Effector CD4-positive, alpha-beta T cell (primary cell): Measurements from ENCODE around the gene ZDHHC8.

Experiments used
- DNase-seq: peaks from one replicate; pipeline ENCODE4 v3.0.0-alpha.2; 2020

The ZDHHC8 gene

DNA sequence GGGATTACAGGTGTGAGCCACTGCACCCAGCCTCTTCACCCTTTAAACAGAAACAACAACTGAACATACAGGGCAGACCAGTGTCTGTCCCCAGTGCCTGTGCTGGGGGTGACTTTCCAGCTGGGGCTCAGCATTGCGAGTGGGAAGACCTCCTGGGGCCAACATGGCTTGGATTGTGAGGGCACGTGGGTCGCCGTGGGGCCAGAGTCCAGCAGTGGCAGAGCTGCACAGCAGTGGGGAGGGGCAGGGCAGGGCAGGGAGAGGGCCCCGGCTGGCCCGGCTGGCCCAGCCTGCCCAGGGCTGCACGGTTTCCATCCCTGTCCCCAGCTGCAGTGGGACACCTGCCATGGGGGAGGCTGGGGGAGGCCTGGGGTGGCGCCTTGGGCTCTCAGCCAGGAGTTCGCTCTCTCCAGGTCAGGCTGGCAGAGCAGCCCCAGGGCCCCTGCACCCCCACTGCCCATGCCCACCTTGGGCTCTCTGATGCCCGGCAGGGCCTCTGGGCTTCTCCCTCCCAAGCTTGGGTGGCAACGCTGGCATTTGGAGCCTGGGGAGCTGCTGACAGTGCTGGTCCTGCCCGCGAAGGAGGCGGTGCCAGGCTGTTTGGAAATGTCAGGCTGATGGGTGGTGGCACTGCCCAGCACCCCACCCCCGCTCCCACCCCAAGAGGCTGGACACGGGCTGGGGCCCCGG lies 49.7 kb downstream of the ZDHHC8 start:
- DNase-seq: no peak

DNA sequence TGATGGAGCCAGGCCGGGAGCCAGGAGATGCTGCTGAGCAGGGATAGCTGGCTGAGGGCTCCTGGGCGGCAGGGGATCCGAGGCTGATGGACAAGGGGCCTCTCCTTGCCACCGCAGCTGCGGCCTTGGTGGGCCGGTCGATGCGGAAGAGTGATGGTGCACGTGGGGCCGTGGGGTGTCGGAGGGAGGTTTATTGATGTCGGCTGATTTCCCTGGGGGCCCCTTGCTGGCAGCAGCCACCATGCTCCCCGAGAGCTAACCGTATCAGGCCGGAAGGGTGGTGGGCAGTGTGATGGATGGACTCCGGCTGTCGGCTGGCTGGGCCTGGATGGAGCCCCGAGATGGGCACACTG lies 50.3 kb downstream of the ZDHHC8 start:
- no peak for DNase-seq

DNA sequence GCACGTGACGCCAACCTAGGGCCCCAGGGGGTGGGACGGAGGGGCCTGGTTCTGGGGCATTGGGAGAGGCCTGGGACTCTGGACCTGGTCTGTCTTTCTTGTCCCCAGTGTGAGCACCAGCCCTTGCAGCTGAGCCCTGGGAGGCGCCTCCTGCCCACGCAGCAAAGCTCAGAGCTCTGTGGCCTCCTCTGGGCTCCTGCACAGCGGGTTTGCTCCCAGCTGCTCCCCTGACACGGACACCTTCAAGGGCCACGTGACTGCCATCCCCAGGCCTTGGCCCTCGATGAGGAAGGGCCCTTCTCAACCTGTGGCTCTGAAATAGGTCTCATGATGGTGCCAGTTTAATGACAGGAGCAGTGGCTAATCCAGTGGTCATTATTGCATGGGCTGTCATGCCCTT lies 50.8 kb downstream of the ZDHHC8 start:
- DNase-seq: no peak

DNA sequence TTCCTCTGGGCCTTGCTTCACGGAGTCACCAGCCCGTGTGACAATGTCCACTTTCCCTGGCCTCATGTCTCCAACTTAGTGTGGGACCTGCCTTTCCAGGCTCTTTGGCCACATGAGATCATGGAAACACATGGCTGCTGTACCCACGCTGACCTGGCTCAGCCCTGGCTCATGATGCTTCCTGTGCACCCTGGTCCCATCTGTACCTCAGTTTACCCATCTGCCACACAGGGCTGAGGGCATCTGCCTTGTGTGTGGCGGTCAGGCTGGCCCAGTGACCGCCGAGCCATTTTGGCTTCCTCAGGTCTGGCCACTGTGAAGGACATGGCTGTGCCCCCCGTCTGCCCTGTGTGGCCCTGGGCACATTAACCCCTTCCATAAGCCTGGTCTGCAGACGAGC lies 51.5 kb downstream of the ZDHHC8 start:
- no peak for DNase-seq

DNA sequence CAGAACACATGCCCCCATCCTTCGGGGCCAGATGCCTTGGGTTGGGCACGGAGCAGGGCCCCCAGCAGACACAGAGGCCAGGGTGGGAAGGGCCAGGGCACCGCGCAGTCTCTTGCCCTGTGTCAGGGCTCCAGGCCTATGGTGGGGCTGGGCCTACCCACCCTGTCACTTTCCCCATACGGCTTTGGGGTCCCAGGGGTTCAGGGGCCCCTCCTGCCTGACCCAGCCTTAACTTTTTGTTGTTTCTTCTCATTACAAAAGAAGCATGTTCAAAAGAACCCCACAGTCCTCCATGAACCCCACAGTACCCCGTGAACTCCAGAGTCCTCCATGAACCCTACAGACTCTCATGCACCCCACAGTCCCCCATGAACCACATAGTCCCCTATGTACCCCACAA lies 52.2 kb downstream of the ZDHHC8 start:
- DNase-seq: no peak

DNA sequence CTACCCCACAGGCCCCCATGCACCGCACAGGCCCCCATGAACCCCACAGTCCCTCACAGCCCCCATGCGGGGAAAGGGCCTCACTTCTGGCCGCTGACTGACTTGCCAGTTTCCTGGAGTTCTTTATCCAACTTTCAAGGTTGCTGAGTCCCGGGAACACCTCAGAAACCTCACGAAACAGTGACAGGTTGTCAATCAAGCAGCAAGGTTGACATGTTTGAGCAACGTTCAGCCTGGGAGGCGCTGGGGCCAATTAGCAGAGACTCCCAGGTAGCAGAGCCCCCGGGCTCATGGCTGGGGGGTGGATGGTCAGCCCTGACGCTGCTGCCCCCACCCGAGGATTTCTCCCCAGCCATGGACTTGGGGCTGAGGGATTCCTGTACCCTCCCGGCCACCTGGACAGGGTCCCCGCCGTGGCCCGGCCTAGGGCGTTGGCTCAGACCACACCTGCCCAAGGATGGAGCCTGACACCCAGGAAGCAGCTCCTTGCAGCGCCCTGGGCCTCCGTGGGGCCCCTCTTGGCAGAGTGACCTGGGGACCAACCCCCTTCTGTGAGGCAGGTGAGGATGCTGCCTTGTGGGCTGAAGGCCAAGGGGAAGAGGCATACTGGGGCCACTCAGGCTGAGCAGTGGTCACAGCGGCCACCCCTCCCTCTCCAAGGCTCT lies 53.0 kb downstream of the ZDHHC8 start:
- DNase-seq: no peak

DNA sequence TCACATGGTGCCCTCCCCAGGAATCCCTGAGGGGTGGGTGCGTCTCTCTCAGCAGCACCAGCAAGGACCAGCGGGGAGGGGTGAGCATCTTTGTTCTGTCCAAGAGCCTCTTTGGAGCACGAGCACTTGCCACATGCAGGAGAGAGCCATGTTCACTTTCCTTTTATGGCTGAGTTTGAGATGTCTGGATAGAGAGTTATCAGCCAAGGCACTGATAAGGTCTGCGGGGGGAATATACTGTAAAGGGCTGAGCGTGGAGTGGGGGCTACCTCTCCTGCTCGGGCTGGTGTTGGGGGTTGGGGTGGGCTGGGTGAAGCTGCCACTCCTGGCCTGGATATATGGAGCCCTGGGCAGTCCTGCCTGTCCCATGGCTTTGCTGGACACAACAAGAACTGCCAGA lies 54.1 kb downstream of the ZDHHC8 start:
- DNase-seq: no peak

DNA sequence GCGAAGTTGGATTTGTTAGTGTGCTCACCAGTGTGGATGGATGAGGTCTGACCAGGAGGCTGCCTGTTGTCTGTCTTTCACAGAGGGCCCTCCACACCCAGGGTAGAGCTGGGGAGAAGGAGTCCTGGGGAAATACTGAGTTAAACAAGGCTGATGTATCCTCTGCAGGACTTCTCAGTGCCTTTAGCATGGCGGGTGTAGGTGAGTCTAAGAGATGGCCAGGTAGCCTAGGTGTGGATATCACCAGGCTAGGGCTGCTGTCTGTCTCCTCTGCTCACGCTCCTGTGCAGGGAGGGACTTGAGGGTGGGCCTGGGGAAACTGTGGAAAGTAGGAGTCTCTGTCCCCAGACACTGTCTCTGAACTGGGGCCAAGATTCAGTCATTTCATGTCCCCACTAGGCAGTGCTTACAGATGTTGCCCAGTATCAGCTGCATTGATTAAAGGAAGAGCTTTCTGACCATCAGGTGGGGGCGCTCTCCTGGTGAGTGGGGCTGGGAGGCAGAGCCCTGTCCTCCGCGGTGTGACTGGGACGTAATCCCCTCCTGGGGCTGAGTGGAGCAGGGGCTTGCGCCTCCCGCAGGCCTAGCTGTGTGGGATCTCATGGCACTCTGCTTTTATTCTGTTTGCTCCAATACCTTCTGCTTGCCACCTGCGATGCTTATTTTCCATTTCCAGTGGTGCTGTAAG lies 54.7 kb downstream of the ZDHHC8 start:
- no peak for DNase-seq

DNA sequence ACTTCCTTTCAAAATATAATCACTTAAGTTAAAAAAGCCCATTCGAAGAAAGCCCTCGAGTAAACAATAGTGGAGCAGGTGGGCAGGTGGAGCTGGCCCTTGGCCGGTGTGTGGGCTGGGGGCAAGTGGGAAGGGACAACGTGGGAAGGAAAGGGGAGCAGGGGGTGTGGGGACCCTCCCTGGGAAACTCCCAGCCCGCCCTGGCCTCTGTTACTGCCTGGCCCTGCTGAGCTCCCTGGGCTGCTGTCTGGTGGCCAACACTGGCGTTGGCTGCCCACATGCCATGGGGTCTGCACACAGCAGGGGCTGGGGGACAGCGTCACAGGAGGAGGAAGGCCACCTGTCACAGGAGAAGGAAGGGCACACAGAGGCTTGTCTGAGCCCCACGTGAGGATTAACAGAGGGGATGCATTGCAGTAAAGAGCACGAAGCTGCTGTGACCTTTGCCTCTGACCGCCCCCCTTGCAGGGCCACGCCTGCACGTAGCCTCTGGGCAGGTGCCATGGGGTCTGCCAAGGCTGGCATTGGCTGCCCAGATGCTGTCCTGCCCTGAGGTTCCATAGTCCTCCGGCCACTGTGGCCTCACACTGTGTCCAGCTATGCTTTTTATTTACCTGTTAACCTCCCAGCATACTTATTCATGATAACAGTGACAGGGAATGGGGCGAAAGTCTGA lies 55.4 kb downstream of the ZDHHC8 start:
- DNase-seq: no peak

DNA sequence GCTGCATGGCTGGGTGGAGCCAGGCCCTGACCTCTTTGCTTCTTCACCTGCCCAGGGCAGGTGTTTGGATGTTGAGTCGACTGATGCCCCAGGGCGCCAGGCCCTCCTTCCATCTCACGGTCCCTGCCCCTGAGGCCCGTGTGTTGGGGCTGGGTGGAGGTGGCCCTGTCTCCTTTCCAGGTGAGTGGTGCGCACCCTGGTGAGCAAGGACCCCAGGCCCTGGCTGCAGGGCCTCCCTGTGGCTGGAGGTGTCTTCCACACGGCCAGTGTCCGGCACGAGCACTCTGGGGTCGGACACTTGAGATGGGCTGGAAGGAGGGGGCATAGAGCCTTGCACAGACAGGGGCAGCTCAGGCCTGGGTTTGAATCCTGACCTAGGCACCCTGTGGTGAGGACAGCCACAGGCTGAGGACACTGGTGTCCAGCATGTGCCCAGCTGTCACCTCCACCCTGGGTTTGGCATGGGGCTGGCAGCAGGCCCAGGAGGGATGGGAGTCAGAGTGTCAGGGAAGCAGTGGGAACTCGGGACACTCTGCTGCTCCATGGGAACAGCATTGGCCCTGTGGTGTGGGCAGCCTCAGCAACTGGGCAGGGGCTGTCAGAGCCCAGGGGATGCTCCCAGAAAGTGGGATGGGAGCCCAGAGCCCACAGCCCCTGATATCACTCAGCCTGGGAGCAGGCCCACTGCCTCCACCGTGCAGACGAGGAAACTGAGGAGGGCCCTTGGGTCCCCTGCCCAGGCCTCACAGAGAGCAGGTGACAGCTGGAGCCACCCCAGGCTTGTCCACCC lies 56.4 kb downstream of the ZDHHC8 start:
- no peak for DNase-seq

DNA sequence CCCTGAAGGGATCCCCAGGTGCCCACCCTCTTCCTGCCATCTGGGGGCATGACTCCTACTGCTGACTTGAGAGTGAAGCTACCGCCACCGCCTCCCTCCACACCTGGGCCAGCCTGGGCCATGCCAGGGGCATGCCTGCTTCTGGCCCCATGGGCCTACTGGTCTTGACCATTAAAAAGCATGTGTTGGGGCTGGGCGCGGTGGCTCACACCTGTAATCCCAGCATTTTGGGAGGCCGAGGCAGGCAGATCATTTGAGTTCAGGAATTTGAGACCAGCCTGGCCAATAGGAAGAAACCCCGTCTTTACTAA lies 56.9 kb downstream of the ZDHHC8 start:
- no peak for DNase-seq

DNA sequence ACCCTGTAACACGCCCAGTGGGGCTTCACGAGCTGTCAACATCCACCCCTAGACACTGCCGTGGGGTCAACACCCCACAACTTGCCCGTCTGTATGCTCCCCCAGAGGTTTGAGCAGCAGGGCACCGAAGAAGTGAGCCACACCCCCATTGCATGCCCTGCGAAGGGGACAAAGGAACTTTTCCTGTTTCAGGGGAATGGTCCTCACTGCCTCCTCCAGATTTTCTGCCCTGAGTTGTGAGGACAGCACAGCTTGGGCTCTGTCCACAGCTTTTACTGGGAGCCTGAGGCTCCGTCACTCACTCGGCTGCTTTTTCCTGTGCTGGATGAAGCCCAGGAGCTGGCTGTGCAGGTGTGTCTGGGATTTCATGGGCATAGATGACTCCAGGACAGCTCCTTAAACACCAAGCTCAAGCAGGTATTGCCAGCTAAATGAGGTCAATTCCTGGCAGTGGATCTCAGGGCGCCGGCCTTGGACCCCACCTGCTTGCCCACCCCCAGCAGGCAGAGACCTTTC lies 59.5 kb downstream of the ZDHHC8 start:
- no peak for DNase-seq

DNA sequence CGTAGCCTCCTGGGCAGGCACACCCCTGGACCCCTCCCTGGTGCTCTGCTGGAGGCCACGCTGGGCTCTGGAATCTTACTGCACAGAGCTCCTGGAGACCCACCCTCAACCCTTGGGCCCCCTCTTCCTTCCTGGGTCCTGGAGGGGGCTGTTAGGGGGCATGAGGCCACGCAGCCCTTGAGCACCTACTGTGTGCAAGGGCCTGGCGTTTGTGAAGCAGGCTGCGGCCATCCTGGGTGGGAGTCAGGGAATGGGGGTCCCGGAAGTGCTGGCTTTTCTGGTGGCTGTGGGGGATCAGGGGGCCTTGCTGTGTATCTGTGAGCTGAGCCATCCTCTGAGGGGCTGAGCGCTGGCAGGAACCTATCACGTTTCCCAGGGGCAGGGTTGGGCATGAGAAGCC lies 60.2 kb downstream of the ZDHHC8 start:
- DNase-seq: no peak

DNA sequence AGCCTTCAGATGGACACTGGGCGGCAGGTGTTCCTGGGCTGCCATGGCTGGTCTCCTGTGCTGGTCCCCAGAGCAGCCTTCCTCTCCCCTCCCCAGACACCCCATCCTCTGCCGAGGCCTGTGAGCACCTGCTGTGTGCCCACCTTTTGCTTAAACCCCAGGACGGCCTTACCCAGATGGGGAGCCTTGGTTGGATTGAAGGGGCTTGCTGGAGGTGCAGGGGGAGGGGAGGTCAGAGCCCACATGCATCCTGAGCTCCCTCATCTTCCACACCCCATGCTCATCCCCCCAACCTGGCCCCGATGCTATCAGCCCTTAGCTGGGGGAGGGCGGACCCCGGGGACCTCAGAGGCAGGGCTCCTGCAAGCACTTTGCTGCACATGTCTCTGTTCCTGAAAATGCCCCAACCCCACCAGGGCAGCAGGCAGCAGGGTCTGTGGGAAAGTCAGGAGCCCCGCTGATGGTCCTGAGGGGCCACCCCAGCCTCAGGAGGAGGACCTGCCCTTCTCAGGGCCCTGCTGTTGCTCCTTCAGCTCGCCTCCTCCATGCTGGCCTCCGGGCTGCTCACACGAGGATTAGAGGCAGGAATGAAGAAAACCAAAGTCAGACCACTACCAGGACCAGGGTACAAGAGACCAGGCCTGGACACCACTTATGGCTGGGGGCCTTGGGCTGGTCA lies 60.8 kb downstream of the ZDHHC8 start:
- DNase-seq: no peak

DNA sequence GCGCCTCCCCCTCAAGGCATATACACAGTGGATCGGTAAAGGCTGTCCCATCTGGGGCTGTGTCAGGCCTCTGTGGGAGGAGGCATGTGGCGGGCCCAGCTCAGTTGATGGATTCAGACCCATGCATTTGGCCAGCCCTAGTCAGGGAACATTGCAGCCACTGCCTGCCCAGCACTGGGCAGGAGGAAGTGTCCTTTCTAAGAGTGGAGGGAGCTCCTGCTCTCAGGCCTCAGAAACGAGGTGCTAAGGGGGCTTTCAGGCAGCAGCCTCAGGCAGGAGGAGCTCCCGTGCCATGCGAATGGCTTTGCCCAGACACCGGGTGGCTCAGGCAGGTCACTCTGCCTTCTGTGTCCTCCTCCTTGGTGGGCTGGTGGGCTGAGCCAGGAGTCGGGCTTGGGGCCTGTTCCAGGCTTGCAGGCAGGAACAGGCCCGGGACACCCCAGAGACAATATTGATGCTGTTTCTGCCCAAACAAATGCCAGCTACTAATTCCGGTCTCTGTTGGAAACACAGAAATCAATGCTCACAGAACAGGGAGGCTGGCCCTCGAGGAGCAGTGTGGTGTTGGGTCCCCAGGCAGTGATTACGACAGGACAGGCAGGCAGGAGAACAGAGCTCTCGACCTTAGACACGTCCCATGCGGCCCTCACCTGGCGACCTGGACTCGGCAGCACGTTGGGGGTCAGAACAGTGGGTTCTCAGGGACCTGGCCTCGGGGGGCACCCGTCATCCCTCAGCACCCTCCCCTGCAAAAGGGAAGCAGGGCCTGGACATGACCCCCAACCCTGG lies 61.6 kb downstream of the ZDHHC8 start:
- no peak for DNase-seq

DNA sequence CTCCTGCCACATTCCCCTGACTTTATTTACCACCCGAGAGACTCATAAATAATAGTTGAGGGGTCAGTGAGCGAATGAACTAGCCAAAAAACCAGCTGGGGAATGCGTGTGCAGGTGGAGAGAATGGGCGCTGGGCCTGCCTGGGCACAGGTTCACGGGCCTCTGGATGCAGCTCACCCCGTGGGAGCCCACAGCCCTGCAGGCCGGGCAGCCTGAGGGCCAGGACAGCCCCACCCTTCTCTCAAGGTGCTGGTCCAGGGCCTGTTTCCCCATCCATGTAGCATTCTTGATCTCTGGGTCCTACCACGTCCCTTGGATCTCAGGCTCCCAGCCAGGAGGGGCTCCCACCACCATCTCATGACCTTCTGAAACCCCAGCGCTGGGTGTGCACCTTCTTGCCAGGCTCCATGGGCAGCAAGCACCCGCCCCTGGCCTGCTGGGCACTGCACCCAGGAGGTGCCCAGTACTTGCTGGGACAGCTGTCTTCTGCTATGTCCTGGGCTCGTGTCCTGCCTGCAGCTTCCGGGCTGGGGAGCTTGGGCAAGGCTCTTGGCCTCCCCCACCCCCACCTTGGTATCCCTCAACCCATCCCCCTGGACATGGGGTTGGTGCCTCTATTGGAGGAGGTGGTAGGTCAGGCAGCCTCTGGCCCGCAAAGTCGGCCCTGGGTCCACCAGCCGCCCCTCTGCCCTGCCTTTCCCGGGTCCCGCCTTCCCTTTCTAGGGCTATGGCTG lies 62.3 kb downstream of the ZDHHC8 start:
- DNase-seq: no peak

DNA sequence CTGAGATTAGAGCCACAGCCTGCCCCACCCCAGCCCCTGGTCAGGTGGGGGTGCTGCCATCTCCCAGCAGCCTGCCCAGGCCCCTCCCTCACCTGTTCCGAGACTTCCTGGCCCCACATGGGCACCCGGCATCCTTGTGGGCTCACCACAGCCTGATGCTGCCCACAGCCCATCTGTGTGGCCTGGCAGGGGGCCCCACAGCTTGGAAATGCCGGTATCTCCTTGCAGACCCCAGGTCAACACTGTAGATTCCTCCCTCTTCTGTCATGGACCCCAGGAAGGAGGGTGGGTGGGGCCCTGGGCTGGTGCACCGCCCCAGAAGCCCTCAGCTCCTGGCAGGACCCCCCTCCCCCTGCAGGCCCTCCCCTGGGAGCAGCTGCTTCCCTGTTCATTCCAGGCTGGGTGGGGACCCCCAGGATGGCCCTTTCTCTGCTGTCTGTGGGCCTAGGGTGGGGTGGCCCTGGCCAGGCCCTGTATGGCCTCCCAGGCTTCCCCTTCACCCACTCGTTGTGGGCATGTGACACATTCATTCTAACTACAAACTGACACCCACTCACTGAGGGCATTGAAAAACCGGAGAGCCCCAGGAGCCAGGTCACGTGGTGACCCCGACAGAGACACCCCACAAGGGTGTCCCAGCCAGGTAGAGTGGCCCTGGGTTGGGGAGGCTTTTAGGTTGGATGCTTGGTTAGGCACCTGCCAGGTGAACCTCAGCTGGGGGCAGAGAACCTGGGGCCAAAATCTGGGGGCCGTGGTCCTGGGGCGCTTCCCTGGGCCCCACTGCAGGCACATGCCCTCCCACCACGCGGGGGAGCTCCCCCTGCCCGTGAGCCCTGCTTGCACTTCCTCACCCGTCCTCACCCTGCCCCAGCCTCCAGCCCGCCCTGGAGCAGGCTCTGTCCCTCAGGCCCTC lies 63.3 kb downstream of the ZDHHC8 start:
- DNase-seq: no peak

DNA sequence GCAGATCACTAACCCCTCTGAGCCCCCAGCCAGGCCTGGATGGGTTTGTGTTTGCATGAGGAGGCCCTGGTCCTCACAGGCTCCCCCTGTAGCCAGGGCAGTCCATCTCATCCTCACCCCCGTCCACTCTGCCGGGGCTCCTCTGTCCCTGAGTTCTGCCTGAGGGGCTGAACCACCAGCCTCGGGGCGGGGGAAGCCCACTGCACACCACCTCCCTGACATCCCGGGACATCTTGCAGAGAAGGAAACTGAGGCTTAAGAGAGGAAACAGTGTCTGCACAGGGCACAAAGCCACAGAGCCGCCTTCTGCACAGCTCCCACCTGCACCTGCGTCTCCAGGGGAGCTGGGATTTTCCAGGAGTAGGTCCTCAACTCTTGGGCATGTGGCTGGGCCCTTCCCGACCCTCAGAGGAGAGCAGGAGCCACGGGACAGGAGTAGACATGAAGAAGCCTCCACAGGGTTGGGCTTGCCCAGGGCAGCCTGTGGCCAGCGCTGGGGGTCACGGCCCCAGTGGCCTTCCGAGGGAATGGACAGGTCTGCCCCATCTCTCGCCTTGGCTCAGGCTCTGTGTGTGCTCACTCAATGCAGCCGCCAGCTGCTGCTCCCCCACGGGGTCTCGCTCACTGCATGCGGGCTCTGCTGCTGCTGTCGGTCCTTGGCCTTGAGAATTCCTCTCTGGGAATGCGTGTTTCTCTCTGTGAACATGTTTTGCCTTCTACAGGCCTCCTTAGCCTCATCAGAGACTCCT lies 64.7 kb downstream of the ZDHHC8 start:
- no peak for DNase-seq
